Small intestine (tissue), 7 donors: ENCODE results near the gene MAGED2. TPM values are rescaled to one million over a fixed set of nuclear protein-coding genes. Genes with fewer than 3 reads are reported as not detected.
A peak's percentile ranks its signal among the peaks of the same experiment; 100 is the strongest.
"Not testable (repeated sequence)": the region's sequence is repeated elsewhere in the genome, so short reads cannot be mapped to it uniquely, and the experiment has no call there.

ENCODE experiments used
- DNase-seq, 2 donors: peaks; one replicate each; pipeline versions ENCODE4 v3.0.0 to v3.0.0-alpha.2; 2013
- FAIRE-seq: peaks from 2 replicates; lab custom pipeline; 2012; peaks lifted over from hg19 to GRCh38; lab: Jason Lieb, UNC
- H3K27ac ChIP-seq, 3 donors: one replicate each; pipeline ENCODE4 v1.5.1; 2013; ENCODE audit warnings: low read length in 2 of 3, mild to moderate bottlenecking in 2 of 3, control low read depth in 1 of 3, inconsistent platforms in 1 of 3, low read depth in 1 of 3, moderate library complexity in 1 of 3
- H3K27me3 ChIP-seq, 3 donors: one replicate each; pipeline ENCODE4 v1.6.1; 2013; ENCODE audit warnings: low read length in 3 of 3, inconsistent platforms in 1 of 3; ENCODE audit not compliant: control insufficient read depth in 3 of 3, insufficient read depth in 3 of 3
- H3K36me3 ChIP-seq, 3 donors: one replicate each; pipeline ENCODE4 v1.6.1; 2013; ENCODE audit warnings: low read length in 3 of 3, inconsistent platforms in 1 of 3, low read depth in 1 of 3, mild to moderate bottlenecking in 1 of 3, moderate library complexity in 1 of 3; ENCODE audit not compliant: control insufficient read depth in 3 of 3, insufficient read depth in 2 of 3
- H3K4me1 ChIP-seq, 3 donors: one replicate each; pipeline ENCODE4 v1.6.1; 2013; ENCODE audit warnings: low read length in 2 of 3, inconsistent platforms in 1 of 3, low read depth in 1 of 3, mild to moderate bottlenecking in 1 of 3, moderate library complexity in 1 of 3; ENCODE audit not compliant: control insufficient read depth in 3 of 3, insufficient read depth in 2 of 3
- H3K4me3 ChIP-seq, 3 donors: one replicate each; pipeline ENCODE4 v1.5.1; 2013; ENCODE audit warnings: low read length in 3 of 3, control low read depth in 1 of 3, inconsistent platforms in 1 of 3, low read depth in 1 of 3, mild to moderate bottlenecking in 1 of 3, moderate library complexity in 1 of 3
- H3K9me3 ChIP-seq, 2 donors: one replicate each; pipeline ENCODE4 v1.6.1; 2013; ENCODE audit warnings: low read depth in 1 of 2, low read length in 1 of 2; ENCODE audit not compliant: control insufficient read depth in 2 of 2, insufficient read depth in 1 of 2
- WGBS, 3 donors: extraction: QIAGEN DNeasy Blood & Tissue Kit; methylation state at CpG; one replicate each; pipeline ENCODE4 v1.1.7; 2013; 5-methylcytosine and 5-hydroxymethylcytosine counted together
- polyA plus RNA-seq, 4 donors: library from polyadenylated mRNA; stranded (reverse) in 3 of 4; unstranded in 1 of 4; fragments of 200-250 nt in 3 of 4; fragments of 120-200 nt in 1 of 4; gene quantifications; one replicate each; pipeline versions ENCODE4 v1.2.1 to v1.2.3, GENCODE V29; 2013
- donor health status: healthy with polysubstance abuse.
- donor health status: control.
- donor health status: control.
- donor health status: Bipolar disorder and iron deficiency.
- donor health status: healthy.

The MAGED2 gene
- polyA plus RNA-seq, 4 donors = 42.2 to 292 (median 78.8) TPM

DNA sequence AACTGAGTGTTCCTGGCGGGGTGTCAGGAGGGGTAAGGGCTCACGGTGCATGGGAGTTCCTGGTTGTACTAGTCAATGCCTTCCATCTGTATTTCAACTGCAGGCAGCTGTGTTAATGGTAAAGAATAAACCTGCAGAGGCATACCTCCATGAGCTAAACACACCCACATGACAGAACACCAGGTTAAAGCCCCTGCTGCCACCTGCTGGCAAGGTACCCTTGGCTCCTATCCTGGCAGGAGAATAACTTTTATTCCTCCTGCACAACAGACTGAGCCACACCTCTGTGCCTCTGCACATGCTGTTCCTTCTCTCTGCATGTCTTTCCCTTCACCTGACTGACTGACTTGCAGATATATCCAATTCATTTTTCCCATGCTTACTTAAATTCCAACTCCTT lies 20.6 kb upstream of the MAGED2 start:
- H3K27me3 ChIP-seq = no peaks in the 10 kb centered on the region
- H3K27ac ChIP-seq = no peak overlapping the region
- no peaks in the 10 kb centered on the region for H3K9me3 ChIP-seq
- H3K4me1 ChIP-seq = no peaks in the 10 kb centered on the region
- no peaks in the 10 kb centered on the region for H3K36me3 ChIP-seq
- DNase-seq = peak; percentile 11 to 35
- 43 to 83% (median 72%) methylated on average over 2 of the region's 2 CpGs for WGBS, 3 donors
- FAIRE-seq = no peak
- H3K4me3 ChIP-seq = no peak overlapping the region

DNA sequence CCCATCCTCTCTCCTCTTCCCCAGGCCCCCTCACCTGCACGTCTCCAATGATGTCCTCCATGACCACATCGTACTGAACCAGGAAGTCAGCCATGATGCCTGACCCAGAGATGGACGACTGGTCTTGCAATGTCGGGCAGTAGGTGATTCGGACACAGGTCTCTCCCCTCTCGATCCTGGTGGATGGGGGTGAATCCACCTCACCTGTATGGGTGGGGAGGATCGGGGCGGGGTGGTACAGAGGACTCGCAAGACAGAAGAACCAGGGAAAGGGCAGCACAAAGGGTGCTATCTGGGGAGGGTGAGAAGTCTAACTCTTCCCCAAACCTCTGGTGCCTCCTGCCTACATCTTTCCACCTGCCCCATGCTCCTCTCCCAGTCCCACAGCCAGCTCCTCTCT lies 19.1 kb upstream of the MAGED2 start:
- H3K9me3 ChIP-seq = no peaks in the 10 kb centered on the region
- FAIRE-seq = no peak
- H3K4me3 ChIP-seq = no peak overlapping the region
- no peaks in the 10 kb centered on the region for H3K27me3 ChIP-seq
- no peak overlapping the region for H3K27ac ChIP-seq
- DNase-seq = no peak
- no peaks in the 10 kb centered on the region for H3K4me1 ChIP-seq
- WGBS, 3 donors = 83 to 92% (median 88%) methylated on average over 6 to 9 of the region's 9 CpGs
- H3K36me3 ChIP-seq = no peaks in the 10 kb centered on the region

DNA sequence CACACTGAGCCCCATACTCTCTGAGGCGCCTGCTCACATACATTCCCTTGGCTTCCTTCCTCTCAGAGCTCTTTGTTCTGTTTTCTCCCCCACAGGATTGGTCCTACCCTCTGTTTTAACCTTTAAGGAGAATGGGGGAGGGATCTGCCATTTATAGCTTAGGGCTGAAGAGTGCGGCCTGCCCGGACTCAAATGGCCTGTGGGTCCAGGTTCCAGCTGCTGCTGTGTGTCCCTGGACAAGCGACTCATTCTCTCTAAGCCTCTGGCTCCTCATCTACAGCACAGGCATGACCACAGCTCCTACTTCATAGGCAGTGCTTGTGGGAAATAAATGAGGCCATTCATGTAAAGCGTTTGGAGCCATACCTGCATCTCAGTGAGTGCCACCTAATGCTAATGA lies 18.1 kb upstream of the MAGED2 start:
- not testable (repeated sequence) for H3K4me3 ChIP-seq, H3K36me3 ChIP-seq, H3K4me1 ChIP-seq, FAIRE-seq, H3K27me3 ChIP-seq, H3K27ac ChIP-seq, DNase-seq, H3K9me3 ChIP-seq
- 54 to 84% (median 74%) methylated on average over 3 to 5 of the region's 5 CpGs for WGBS, 3 donors

DNA sequence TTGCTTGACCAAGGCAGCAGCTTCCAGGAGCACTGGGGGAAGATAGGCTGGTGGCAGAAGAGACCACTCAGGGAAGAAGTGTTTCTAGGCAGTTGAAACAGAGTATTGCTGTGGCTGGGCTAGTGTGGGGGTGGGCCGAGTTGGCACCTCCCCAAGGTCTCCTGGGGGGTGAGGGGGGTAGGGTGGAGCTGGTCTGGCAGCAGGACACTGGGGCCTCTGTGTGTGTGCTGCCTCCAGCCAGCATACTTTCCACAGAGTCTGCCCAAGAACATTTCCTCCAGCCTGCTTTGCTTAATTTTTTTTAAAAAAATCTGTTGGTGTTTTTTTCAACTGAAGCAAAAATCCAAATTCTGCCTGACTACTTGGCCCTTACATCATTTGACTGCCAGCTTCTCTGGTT lies 13.5 kb upstream of the MAGED2 start:
- 23 to 38% (median 33%) methylated on average over 1 of the region's 1 CpG for WGBS, 3 donors
- Histone ChIP-seq H3K4me3 (no peak overlapping the region), H3K27ac (no peak overlapping the region), H3K9me3 (no peaks in the 10 kb centered on the region), H3K4me1 (no peaks in the 10 kb centered on the region), H3K27me3 (no peaks in the 10 kb centered on the region), H3K36me3 (no peaks in the 10 kb centered on the region)
- no peak for DNase-seq
- no peak for FAIRE-seq

DNA sequence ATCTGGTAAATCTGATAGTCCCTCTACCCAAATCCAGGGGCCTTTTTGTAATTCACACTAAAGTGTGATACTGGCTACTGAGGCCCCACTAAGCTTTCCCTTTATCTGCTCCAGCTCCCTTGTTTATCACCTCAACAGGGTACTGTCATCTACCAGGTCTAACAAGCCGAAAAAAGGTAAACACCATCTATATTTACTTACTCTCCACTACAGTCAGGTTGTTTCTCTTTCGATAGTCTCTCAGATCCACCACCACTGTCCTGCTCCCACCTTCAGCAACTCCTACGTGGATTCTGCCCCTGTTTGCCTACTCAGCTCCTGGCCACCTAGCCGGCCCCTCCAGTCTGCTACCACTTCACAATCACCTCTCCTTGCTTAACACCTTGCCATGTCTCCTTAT lies 12.8 kb upstream of the MAGED2 start:
- Histone ChIP-seq H3K4me1 (no peaks in the 10 kb centered on the region), H3K9me3 (no peaks in the 10 kb centered on the region), H3K36me3 (no peaks in the 10 kb centered on the region), H3K27me3 (no peaks in the 10 kb centered on the region), H3K4me3 (no peak overlapping the region), H3K27ac (no peak overlapping the region)
- DNase-seq = no peak
- FAIRE-seq = no peak
- 59 to 75% (median 73%) methylated on average over 4 of the region's 4 CpGs for WGBS, 3 donors

DNA sequence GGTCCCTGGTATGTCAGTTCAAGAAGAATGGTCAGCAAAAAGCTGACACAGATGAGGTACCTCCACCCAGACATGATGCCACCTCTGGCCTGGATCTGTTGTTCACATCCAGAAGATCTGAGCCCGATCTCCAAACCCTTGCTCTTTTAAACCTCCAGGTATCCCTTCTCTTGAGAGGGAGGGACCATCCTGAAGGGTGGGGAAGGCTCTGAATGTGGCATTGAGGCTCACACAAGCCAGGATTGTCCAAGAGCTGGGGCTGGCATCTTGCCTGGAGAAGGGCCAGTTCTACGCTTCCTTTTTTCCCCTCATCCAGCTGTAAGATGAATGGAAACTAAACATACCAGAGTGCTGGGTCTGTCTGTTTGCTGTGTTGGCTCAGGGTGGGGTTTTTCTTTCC lies 9.4 kb upstream of the MAGED2 start, which contains the start of gene ITIH6:
Gene ITIH6, minus strand, starts transcription at position 119 of the 400 bp plus-strand sequence. Its CDS starts 45 bp downstream, at position 74.
- Histone ChIP-seq H3K36me3 (no peaks in the 10 kb centered on the region), H3K27ac (no peak within 1 kb of the TSS), H3K27me3 (no peaks in the 10 kb centered on the region), H3K4me1 (no peaks in the 10 kb centered on the region), H3K4me3 (no peak within 1 kb of the TSS), H3K9me3 (no peaks in the 10 kb centered on the region)
- no peak for DNase-seq
- 59 to 69% (median 65%) methylated on average over 2 of the region's 2 CpGs for WGBS, 3 donors
- no peak for FAIRE-seq

DNA sequence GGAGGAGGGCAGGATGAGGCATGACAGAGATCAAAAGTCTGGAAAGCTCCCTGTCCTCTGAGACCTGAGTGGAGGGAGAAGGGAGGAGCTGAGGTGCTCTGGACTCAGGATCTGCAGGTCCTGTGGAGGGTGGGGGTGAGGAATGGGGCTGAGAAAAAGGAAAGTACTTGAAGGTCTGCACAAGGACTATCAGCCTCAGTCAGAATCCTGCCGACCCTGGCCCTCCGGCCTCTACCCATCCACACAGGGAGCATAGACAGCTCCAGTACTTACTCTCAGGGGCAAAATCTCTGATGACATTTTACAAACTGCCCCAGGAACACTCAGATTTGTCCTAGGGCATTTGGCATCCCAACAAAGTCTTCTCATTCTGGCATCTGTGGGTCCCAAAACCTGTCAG lies 8.5 kb upstream of the MAGED2 start:
- FAIRE-seq = no peak
- Histone ChIP-seq H3K9me3 (no peaks in the 10 kb centered on the region), H3K4me1 (no peaks in the 10 kb centered on the region), H3K27me3 (no peaks in the 10 kb centered on the region), H3K27ac (no peak overlapping the region), H3K4me3 (no peak overlapping the region), H3K36me3 (no peaks in the 10 kb centered on the region)
- 78 to 92% (median 90%) methylated on average over 2 of the region's 2 CpGs for WGBS, 3 donors
- no peak for DNase-seq

DNA sequence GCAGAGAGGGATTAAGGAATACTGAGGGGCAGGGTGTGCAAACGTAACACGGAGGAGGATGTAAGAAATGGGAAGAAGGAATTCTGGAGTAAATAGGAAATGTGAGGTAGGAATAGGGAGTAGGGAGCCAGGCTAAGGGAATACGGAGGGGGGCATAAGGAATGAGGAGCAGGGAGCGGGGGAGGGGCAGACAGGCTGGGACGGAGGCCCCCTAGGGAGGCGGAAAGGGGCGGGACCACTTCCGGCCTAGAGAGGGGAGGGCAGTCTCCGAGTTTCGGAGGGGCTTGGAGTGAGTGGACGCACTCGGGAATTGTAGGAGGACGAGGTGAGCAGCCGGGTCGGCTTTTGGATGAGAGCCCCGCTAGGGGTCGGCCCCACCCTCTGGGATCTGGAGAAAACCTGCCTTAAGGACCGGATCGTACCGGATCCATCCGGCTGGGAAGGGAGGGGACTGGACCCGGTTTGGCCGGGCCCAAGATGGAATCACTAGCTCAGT lies 612 bp downstream of the MAGED2 start:
- Histone ChIP-seq H3K36me3 (peaks cover 0 to 37% (median 3%) of the 10 kb centered on the region in 3 donors), H3K27ac (peak overlapping the region; percentile 38 to 95 (median 87)), H3K9me3 (no peaks in the 10 kb centered on the region), H3K27me3 (no peaks in the 10 kb centered on the region), H3K4me1 (peaks cover 0 to 14% (median 0%) of the 10 kb centered on the region in 3 donors), H3K4me3 (peak overlapping the region; percentile 59 to 79 (median 60))
- WGBS, 3 donors = 0 to 40% (median 5%) methylated on average over 21 to 23 of the region's 23 CpGs
- DNase-seq = peak; percentile 28 to 78
- FAIRE-seq = no peak
